Mucosa of descending colon (tissue), 3 donors: ENCODE measurements around the gene PES1. TPM values are rescaled to one million over a fixed set of nuclear protein-coding genes. Genes with fewer than 3 reads are reported as not detected.
"Not testable (repeated sequence)": the region's sequence is repeated elsewhere in the genome, so short reads cannot be mapped to it uniquely, and the experiment has no call there.

ENCODE experiments used
- ATAC-seq: fragments of 200-7000 bp; cut with Tn5 transposase; one replicate; pipeline ENCODE4 v1.9.1; 2020; ENCODE audit warnings: mild to moderate bottlenecking, moderate library complexity
- DNase-seq, 3 donors: peaks; one replicate each; pipeline ENCODE4 v3.0.0-alpha.2; 2020
- H3K36me3 ChIP-seq: fragments of 200-600 bp; one replicate; pipeline ENCODE4 v1.8.0; 2021; ENCODE audit warnings: low read depth, mild to moderate bottlenecking
- H3K4me1 ChIP-seq: fragments of 200-600 bp; one replicate; pipeline ENCODE4 v1.8.0; 2021; ENCODE audit warnings: low read depth, mild to moderate bottlenecking
- H3K4me3 ChIP-seq: fragments of 200-600 bp; one replicate; pipeline ENCODE4 v1.8.0; 2021; ENCODE audit warnings: mild to moderate bottlenecking
- H3K9me3 ChIP-seq: fragments of 200-600 bp; one replicate; pipeline ENCODE4 v1.8.0; 2021; ENCODE audit warnings: mild to moderate bottlenecking
- CTCF ChIP-seq: fragments of 200-600 bp; IDR thresholded peaks from one replicate; pipeline ENCODE4 v1.8.0; 2022; ENCODE audit warnings: antibody characterized with exemption, mild to moderate bottlenecking
- intact Hi-C, 2 donors: fragments of 100-400 bp; cut with DNase I in 1 of 2; cut with micrococcal nuclease in 1 of 2; formaldehyde crosslinking; loops; one replicate each; pipeline versions ENCODE4 v1.11.0 to v1.11.1; 2022; cut with DNase I, micrococcal nuclease
- total RNA-seq, 3 donors: library from RNA; stranded (reverse); fragmentation: NEBNext Ultra II Directional in 2 of 3; extraction: Animal tissue kit (Norgen Biotek cat#: 25700) in 2 of 3; gene quantifications; one replicate each; pipeline versions ENCODE4 v1.2.1 to v1.2.4, GENCODE V29; 2021 to 2023
- donor health status: DM: no; HTN: no; CAD: no; lungs with moderate emphysema.
- donor health status: DM: no; HTN: no; CAD: no.
- donor health status: DM: no; HTN: yes; CAD: no.

The PES1 gene
- total RNA-seq, 3 donors from 2014 or later: 46.2 to 54.3 (median 48.5) TPM

DNA sequence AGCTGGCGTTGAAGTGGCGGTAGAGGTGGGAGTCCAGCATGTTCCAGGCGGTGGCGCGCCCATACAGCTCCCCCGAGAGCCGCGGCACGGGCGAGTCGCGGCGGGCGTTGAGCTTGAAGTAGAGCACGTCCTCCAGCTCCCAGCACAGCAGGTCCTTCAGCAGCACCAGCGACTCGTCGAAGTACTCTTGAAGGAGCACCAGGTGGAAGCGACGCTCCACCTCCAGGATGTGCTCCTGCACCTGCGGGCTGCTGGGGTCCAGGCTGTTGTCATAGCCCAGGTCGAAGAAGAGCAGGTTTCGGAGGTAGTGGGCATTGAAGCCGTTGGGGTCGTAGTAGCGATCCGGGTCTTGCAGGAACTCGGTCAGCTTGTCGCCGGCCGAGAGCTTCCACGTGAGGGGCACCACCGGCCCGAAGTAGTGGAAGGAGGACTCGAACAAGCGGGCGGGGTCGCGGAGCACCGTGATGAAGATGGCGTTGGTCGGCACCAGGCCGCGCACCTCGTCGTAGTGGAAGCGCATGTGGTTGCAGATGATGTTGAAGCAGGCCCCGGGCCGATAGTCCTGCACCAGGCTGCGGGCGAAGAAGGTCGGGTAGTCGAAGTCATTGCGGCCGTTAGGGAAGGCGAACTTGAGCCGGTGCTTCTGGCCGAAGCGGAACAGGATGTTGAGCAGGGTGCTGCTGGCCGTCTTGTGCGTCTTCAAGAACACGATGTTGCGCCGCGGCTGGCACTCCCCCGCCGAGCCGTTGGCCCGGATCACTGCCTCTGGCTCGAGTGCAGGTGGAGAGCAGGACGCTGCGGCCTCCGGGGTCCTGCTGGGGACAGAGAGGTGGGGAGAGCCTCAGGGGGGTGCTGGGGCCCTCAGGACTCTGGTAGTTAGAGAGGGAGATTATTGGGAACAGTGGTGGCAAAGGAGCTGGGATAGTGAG lies 36.2 kb downstream of the PES1 start:
- no peaks in the 10 kb centered on the region for H3K9me3 ChIP-seq
- intact Hi-C loops: no loop called here
- H3K4me1 ChIP-seq: no peaks in the 10 kb centered on the region
- H3K36me3 ChIP-seq: no peaks in the 10 kb centered on the region
- no peak overlapping the region for H3K4me3 ChIP-seq
- DNase-seq (no peak), ATAC-seq (no peak)
- no peak for TF ChIP-seq CTCF

DNA sequence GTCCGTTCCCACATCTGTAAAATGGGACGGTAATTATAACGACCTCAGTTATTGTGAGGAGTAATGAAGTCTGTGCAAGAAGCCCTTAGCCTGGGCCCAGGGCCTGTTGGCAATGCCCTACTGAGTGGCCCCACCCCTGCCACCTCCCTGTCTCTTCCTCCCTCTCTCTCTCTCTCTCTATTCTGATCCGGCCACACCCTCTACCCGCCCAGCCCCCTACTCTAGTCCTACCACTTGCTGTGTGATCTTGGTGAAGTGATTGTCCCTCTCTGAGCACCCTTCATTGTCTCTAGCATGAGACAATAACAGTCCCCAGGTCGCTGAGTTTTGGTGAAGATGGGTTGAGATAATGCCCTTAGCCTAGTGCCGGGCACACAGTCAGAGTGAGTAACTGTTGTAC lies 37.7 kb downstream of the PES1 start:
- no peak for ATAC-seq
- Histone ChIP-seq H3K9me3 (no peaks in the 10 kb centered on the region), H3K4me1 (no peaks in the 10 kb centered on the region), H3K4me3 (no peak overlapping the region), H3K36me3 (no peaks in the 10 kb centered on the region)
- no peak for DNase-seq
- TF ChIP-seq CTCF: no peak
- intact Hi-C loops: no loop called here

DNA sequence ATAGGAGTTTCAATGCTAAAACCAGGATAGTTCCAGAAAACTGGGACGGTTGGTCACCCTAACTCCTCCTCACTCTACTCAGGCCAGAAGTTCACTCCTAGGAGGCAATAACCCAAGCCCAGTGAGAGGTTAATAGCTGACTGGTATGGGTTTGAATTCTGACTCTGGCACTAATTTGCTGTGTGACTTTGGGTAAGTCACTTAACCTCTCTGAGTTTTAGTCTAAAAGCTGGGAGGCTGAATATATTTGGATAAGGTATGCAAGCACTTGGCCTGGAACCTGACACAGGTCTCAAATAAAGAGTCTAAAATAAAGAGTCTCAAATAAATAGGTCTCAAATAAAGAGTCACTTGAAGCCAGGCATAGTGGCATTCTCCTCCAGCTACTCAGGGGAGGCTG lies 39.0 kb downstream of the PES1 start:
- no peak for ATAC-seq
- intact Hi-C loops: no loop called here
- no peaks in the 10 kb centered on the region for H3K4me1 ChIP-seq
- no peaks in the 10 kb centered on the region for H3K9me3 ChIP-seq
- no peaks in the 10 kb centered on the region for H3K36me3 ChIP-seq
- H3K4me3 ChIP-seq: no peak overlapping the region
- no peak for DNase-seq
- no peak for TF ChIP-seq CTCF

GRCh38 chr22:30551813-30552212 lies 39.9 kb downstream of the PES1 start:
- H3K4me3 ChIP-seq, H3K9me3 ChIP-seq, ATAC-seq, H3K4me1 ChIP-seq, H3K36me3 ChIP-seq, DNase-seq, intact Hi-C loops: not testable (repeated sequence)

DNA sequence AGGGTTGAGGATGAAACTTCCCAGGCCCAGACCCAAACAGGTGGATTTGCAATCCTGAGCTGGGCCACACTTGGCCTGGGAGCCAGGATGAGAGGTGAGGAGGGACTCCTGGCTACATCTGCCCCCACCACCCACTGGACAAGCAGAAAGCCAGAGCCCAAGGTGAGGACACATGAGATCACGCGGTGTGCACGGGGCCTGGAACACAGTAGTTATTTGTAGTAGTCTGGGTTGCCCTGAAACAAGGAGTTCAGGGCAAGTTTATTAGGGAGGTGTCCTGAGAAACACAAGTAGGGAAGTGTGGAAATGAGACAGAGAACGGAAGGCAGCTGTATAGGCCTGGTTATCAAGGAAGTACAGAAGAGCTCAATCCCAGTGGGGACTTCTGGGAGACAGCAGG lies 44.5 kb downstream of the PES1 start:
- Histone ChIP-seq H3K9me3 (no peaks in the 10 kb centered on the region), H3K36me3 (no peaks in the 10 kb centered on the region), H3K4me1 (peaks cover under 1% of the 10 kb centered on the region), H3K4me3 (no peak overlapping the region)
- no peak for TF ChIP-seq CTCF
- intact Hi-C loops: no loop called here
- DNase-seq: no peak
- no peak for ATAC-seq

GRCh38 chr22:30546616-30547015 lies 45.1 kb downstream of the PES1 start, which contains the start of gene SEC14L6:
TSS of gene SEC14L6 (minus strand) at chr22:30546741. CDS start at chr22:30546682, 59 bp downstream.
- Histone ChIP-seq H3K4me1 (peaks cover 2% of the 10 kb centered on the region), H3K4me3 (no peak within 1 kb of the TSS), H3K9me3 (no peaks in the 10 kb centered on the region), H3K36me3 (no peaks in the 10 kb centered on the region)
- DNase-seq: no peak
- no peak for TF ChIP-seq CTCF
- intact Hi-C loops: no loop called here
- no peak for ATAC-seq
